PC-3 (cell line): ENCODE data around the gene CSMD2.

Experiments used
- CTCF ChIP-seq: fragments of 300-600 bp; sonication (generic); conservative IDR thresholded peaks from 2 replicates; pipeline ENCODE4 v1.5.1; 2017; ENCODE audit warnings: antibody characterized with exemption, low read depth, mild to moderate bottlenecking, low read length
- EZH2 ChIP-seq: fragments of 300-600 bp; sonication (generic); IDR thresholded peaks from one replicate; pipeline ENCODE4 v1.6.1; 2017; ENCODE audit warnings: antibody characterized with exemption, mild to moderate bottlenecking, low read length; ENCODE audit not compliant: unreplicated experiment
- EZH2phosphoT487 ChIP-seq: fragments of 300-600 bp; sonication (generic); IDR thresholded peaks from 2 replicates; pipeline ENCODE4 v1.6.1; 2018; ENCODE audit warnings: mild to moderate bottlenecking, antibody characterized with exemption, low read length, borderline replicate concordance

GRCh38 chr1:33848205-33848937 is 316.7 kb downstream of the CSMD2 start:
- TF ChIP-seq CTCF (no peak), EZH2phosphoT487 (no peak), EZH2 (no peak)
